GM12872 (cell line): Measurements from ENCODE around the gene FAM184B.

ENCODE experiments used
- CTCF ChIP-seq: IDR thresholded peaks from 3 replicates; pipeline ENCODE4 v1.5.1; 2011; ENCODE audit warnings: low read depth, mild to moderate bottlenecking, low read length, moderate library complexity; ENCODE audit not compliant: insufficient read depth

FAM184B gene

GRCh38 chr4:17694552-17694951 is 86.9 kb downstream of the FAM184B start:
- no peak for TF ChIP-seq CTCF

GRCh38 chr4:17690898-17691297 is 90.5 kb downstream of the FAM184B start:
- TF ChIP-seq CTCF: no peak

- TF ChIP-seq CTCF: no peak
Observed at GRCh38 chr4:17690135-17690534, 91.3 kb downstream of the FAM184B start.

- TF ChIP-seq CTCF: no peak
Observed at GRCh38 chr4:17688011-17688441, 93.4 kb downstream of the FAM184B start.

GRCh38 chr4:17687237-17687857 is 94.1 kb downstream of the FAM184B start:
- no peak for TF ChIP-seq CTCF

GRCh38 chr4:17682222-17682566 is 99.2 kb downstream of the FAM184B start:
- TF ChIP-seq CTCF: no peak

- TF ChIP-seq CTCF: no peak
Observed at GRCh38 chr4:17681281-17682221, 99.9 kb downstream of the FAM184B start.
